HG02943 (cell line): ENCODE results near the gene HIVEP3.

Experiments
- ATAC-seq: cut with Tn5 transposase; IDR thresholded peaks from one replicate; pipeline ENCODE4 v1.9.1; 2021; ENCODE audit warnings: mild to moderate bottlenecking, low read depth, moderate library complexity; ENCODE audit not compliant: unreplicated experiment

Gene HIVEP3

GRCh38 chr1:41678111-41678878 is 240.4 kb downstream of the HIVEP3 start:
- no peak for ATAC-seq

GRCh38 chr1:41677620-41678019 is 241.1 kb downstream of the HIVEP3 start:
- ATAC-seq = no peak

GRCh38 chr1:41675401-41675800 is 243.3 kb downstream of the HIVEP3 start:
- no peak for ATAC-seq

GRCh38 chr1:41674522-41674921 is 244.2 kb downstream of the HIVEP3 start:
- no peak for ATAC-seq

GRCh38 chr1:41673806-41674205 is 244.9 kb downstream of the HIVEP3 start:
- no peak for ATAC-seq

GRCh38 chr1:41673378-41673777 is 245.3 kb downstream of the HIVEP3 start:
- ATAC-seq = no peak

GRCh38 chr1:41672641-41673361 is 245.9 kb downstream of the HIVEP3 start:
- no peak for ATAC-seq

- ATAC-seq = no peak
Observed at GRCh38 chr1:41672173-41672572, 246.5 kb downstream of the HIVEP3 start.

- ATAC-seq = no peak
Observed at GRCh38 chr1:41671116-41671755, 247.5 kb downstream of the HIVEP3 start.

- no peak for ATAC-seq
Observed at GRCh38 chr1:41670217-41670957, 248.3 kb downstream of the HIVEP3 start.

GRCh38 chr1:41668967-41669366 is 249.8 kb downstream of the HIVEP3 start:
- ATAC-seq = no peak

- no peak for ATAC-seq
Observed at GRCh38 chr1:41668054-41668660, 250.6 kb downstream of the HIVEP3 start.

GRCh38 chr1:41666981-41667631 is 251.6 kb downstream of the HIVEP3 start:
- no peak for ATAC-seq

GRCh38 chr1:41665962-41666917 is 252.5 kb downstream of the HIVEP3 start:
- ATAC-seq = no peak

- ATAC-seq = no peak
Observed at GRCh38 chr1:41664861-41665640, 253.7 kb downstream of the HIVEP3 start.

GRCh38 chr1:41663671-41664400 is 254.9 kb downstream of the HIVEP3 start:
- no peak for ATAC-seq

GRCh38 chr1:41662765-41663437 is 255.8 kb downstream of the HIVEP3 start:
- no peak for ATAC-seq
